ENCODE measurements around the gene SNCA.

DNA sequence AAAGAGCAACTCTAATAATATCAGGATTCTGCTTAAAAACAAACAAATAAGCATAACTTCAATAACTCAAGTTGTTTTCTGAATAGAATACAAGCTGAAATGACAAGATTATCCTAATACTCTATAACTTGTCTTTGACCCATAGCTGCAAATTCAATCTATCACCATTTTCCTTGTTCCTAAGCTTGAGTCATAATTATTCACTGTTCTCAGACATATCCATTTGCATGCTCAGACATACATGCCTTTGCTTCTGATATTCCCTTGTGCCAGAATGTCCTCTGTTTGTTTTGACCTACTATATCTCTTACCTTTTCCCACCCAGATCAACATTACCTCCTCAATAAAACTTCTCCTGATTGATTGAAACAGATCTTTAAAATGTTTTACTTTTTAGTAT, 109.7 kb downstream of the SNCA start:
- TF ChIP-seq ZNF274 (IDR thresholded peaks at IDR 0.05; ENCODE audit: low read depth, low read length) (no peak), SUZ12 (IDR thresholded peaks at IDR 0.05; ENCODE audit: extremely low read depth, insufficient read depth, insufficient read length) (no peak), YY1 (IDR thresholded peaks at IDR 0.05; ENCODE audit: insufficient read depth, insufficient read length) (no peak)

Measured in NT2/D1 (cell line).